ENCODE results near the gene SLC39A13. TPM values are rescaled to one million over a fixed set of nuclear protein-coding genes. Genes with fewer than 3 reads are reported as not detected.
A peak's percentile ranks its signal among the peaks of the same experiment; 100 is the strongest.

The SLC39A13 gene
- total and polyA plus RNA-seq, 2 of the 13 experiments (the other 11 are each of a cell fraction or from before 2014, with no cell fraction given): 15.3 to 30.5 TPM

DNA sequence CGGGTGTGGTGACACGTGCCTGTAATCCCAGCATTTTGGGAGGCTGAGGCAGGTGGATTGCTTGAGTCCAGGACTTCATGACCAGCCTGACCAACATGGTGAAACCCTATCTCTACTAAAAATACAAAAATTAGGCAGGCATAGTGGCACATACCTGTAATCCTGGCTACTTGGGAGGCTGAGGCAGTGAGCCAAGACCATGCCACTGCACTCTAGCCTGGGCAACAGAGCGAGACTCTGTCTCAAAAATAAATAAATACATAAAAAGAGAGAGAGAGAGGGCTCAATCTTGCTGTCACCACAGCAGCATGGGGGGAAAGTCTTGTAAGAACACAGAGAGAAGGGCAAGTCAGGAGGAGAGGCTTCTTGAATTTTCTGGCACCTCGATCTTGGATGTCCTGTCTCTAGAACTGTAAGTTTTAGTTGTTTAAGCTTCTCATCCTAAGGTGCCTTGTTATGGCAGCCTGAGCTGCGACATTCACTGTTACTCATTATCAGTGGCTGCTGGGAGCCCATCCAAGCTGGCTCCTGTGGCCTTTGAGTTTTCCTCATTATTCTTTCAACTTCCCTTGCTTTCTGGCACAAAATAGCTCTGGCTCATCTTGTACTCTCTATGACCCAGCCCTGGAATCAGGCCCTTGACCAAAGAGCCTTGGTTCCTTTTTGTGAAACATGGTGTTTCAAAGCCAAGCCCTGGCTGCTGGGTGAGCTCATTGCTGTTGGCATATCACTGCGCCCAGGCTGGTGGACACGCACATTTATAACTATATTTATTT lies 25.8 kb downstream of the SLC39A13 start:
- no peaks in the 10 kb centered on the region for H3K79me2 ChIP-seq (ENCODE audit: insufficient read depth, low read length)
- no peak overlapping the region for H3K4me3 ChIP-seq (replicated peaks in 1 of 3; ENCODE audit: insufficient read depth in 1 of 3, low read depth in 2 of 3, low read length in 3 of 3)
- BruUV-seq (replicated peaks): no TSS peak
- no peak overlapping the region for H3K4me2 ChIP-seq (ENCODE audit: low read depth, low read length)
- CTCF ChIA-PET (ENCODE audit: low intra/inter-chr PET ratio, low total read pairs): no interaction called here
- no peaks in the 10 kb centered on the region for H3K36me3 ChIP-seq (replicated peaks in 1 of 2; ENCODE audit: control insufficient read depth in 1 of 2, insufficient read depth in 2 of 2, low read length in 2 of 2)
- peaks cover 85% of the 10 kb centered on the region for H3K4me1 ChIP-seq (ENCODE audit: insufficient read depth, low read length)
- no peak overlapping the region for H3K9ac ChIP-seq (ENCODE audit: insufficient read depth, low read depth, low read length)
- in situ Hi-C loops (cut with HindIII; ENCODE audit: extremely low pct_ligation_motif_present, low pct_unique_long_range_greater_than_20kb): no loop called here
- H2AFZ ChIP-seq (ENCODE audit: low read length): no peak overlapping the region
- TF ChIP-seq ZSCAN31 (CRISPR knock-in tag; IDR thresholded peaks at IDR 0.05; ENCODE audit: low read depth) (no peak), KLF11 (CRISPR knock-in tag; IDR thresholded peaks at IDR 0.05) (no peak), SATB2 (CRISPR knock-in tag; IDR thresholded peaks at IDR 0.05) (no peak), SALL2 (CRISPR knock-in tag; IDR thresholded peaks at IDR 0.05) (no peak), DPF2 (CRISPR knock-in tag; IDR thresholded peaks at IDR 0.05; ENCODE audit: borderline replicate concordance, low read depth) (no peak), ZNF883 (CRISPR knock-in tag; IDR thresholded peaks at IDR 0.05; ENCODE audit: not compliant biosample characterization) (no peak), MTF2 (CRISPR knock-in tag; IDR thresholded peaks at IDR 0.05; ENCODE audit: borderline replicate concordance) (no peak), KLF9 (CRISPR knock-in tag; IDR thresholded peaks at IDR 0.05; ENCODE audit: low read depth) (no peak)
- no peaks in the 10 kb centered on the region for H3K9me3 ChIP-seq (ENCODE audit: low read length)
- no peak overlapping the region for H3K27ac ChIP-seq (ENCODE audit: extremely low read length, insufficient read depth, low read length)
- 82% methylated on average over 7 of the region's 7 CpGs for WGBS (ENCODE audit: low lambda C conversion rate)
- H3K27me3 ChIP-seq (ENCODE audit: control insufficient read depth in 1 of 2, insufficient read depth in 2 of 2, low read length in 2 of 2): no peaks in the 10 kb centered on the region; a peak in 1 of 5 replicates
- intact Hi-C loops (cut with micrococcal nuclease; ENCODE audit: unreplicated experiment): no loop called here
- DNase-seq (ENCODE audit: low spot score) (no peak), ATAC-seq (no peak), FAIRE-seq (no peak)
- H4K20me1 ChIP-seq (ENCODE audit: insufficient read depth, low read length): no peaks in the 10 kb centered on the region
- POLR2A ChIA-PET: interaction anchor here (2.3 kb wide), 1 partner anchor 25 kb away, joined by 6 read pairs; the partner anchor contains the start of gene SLC39A13

GRCh38 chr11:47435687-47436086 lies 27.3 kb downstream of the SLC39A13 start:
- in situ Hi-C loops (cut with HindIII; ENCODE audit: extremely low pct_ligation_motif_present, low pct_unique_long_range_greater_than_20kb): no loop called here
- Histone ChIP-seq H3K79me2 (ENCODE audit: insufficient read depth, low read length) (no peaks in the 10 kb centered on the region), H3K4me3 (replicated peaks in 1 of 3; ENCODE audit: insufficient read depth in 1 of 3, low read depth in 2 of 3, low read length in 3 of 3) (no peak overlapping the region), H3K27me3 (ENCODE audit: control insufficient read depth in 1 of 2, insufficient read depth in 2 of 2, low read length in 2 of 2) (no peaks in the 10 kb centered on the region; a peak in 1 of 5 replicates), H3K9me3 (ENCODE audit: low read length) (no peaks in the 10 kb centered on the region), H3K27ac (ENCODE audit: extremely low read length, insufficient read depth, low read length) (peak overlapping the region; percentile 65), H2AFZ (ENCODE audit: low read length) (no peak overlapping the region), H4K20me1 (ENCODE audit: insufficient read depth, low read length) (no peaks in the 10 kb centered on the region), H3K9ac (ENCODE audit: insufficient read depth, low read depth, low read length) (no peak overlapping the region), H3K36me3 (replicated peaks in 1 of 2; ENCODE audit: control insufficient read depth in 1 of 2, insufficient read depth in 2 of 2, low read length in 2 of 2) (no peaks in the 10 kb centered on the region), H3K4me1 (ENCODE audit: insufficient read depth, low read length) (peaks cover 92% of the 10 kb centered on the region), H3K4me2 (ENCODE audit: low read depth, low read length) (peak overlapping the region; percentile 34)
- BruUV-seq (replicated peaks): no TSS peak
- ATAC-seq: peak; percentile 10
- WGBS (ENCODE audit: low lambda C conversion rate): 6% methylated on average over 3 of the region's 3 CpGs
- FAIRE-seq: peak; percentile 42
- peak; percentile 73 for DNase-seq (ENCODE audit: low spot score)
- intact Hi-C loops (cut with micrococcal nuclease; ENCODE audit: unreplicated experiment): loop anchor here (5.0 kb wide), 1 partner anchor 718 kb away; the partner anchor contains the start of gene F2
- CTCF ChIA-PET (ENCODE audit: low intra/inter-chr PET ratio, low total read pairs): no interaction called here
- POLR2A ChIA-PET: interaction anchor here (0.9 to 2.3 kb wide), 4 partner anchors 10 to 26 kb away, joined by 3 to 6 read pairs (median 4); partner anchors contain the start of genes PSMC3 and SLC39A13
- TF ChIP-seq ZNF724P (CRISPR knock-in tag; IDR thresholded peaks at IDR 0.05; ENCODE audit: borderline replicate concordance): no peak
- no peak for TF ChIP-seq PLSCR1 (CRISPR knock-in tag; IDR thresholded peaks at IDR 0.05; ENCODE audit: borderline replicate concordance)
- no peak for TF ChIP-seq ZNF7 (CRISPR knock-in tag; IDR thresholded peaks at IDR 0.05)
- no peak for TF ChIP-seq HDAC6 (IDR thresholded peaks at IDR 0.05; ENCODE audit: low read depth, low read length)
- TF ChIP-seq MTA1 (CRISPR knock-in tag; IDR thresholded peaks at IDR 0.05; ENCODE audit: borderline replicate concordance): peak; percentile 80; the same call in 1 of the 2 replicates
- TF ChIP-seq SCMH1 (CRISPR knock-in tag; IDR thresholded peaks at IDR 0.05; ENCODE audit: borderline replicate concordance): no peak
- no peak for TF ChIP-seq GATAD1 (CRISPR knock-in tag; IDR thresholded peaks at IDR 0.05)
- no peak for TF ChIP-seq ZNF382 (CRISPR knock-in tag; IDR thresholded peaks at IDR 0.05; ENCODE audit: borderline replicate concordance)
- peak; percentile 78; the same call in 1 of the 2 replicates for TF ChIP-seq RXRA (CRISPR knock-in tag; IDR thresholded peaks at IDR 0.05)
